Occipital lobe (tissue), 2 donors: Measurements from ENCODE around the gene TCEAL1. TPM values are rescaled to one million over a fixed set of nuclear protein-coding genes. Genes with fewer than 3 reads are reported as not detected.
"Not testable (repeated sequence)": the region's sequence is repeated elsewhere in the genome, so short reads cannot be mapped to it uniquely, and the experiment has no call there.

Source experiments
- DNase-seq: peaks from one replicate; lab custom pipeline; 2025; lab: John Stamatoyannopoulos, UW
- total RNA-seq: library from RNA; depleted of rRNA; stranded (reverse); fragments of >200 nt; gene quantifications from one replicate; pipeline ENCODE4 v1.2.3, GENCODE V29; 2014

TCEAL1 gene
- total RNA-seq, 1 donor from 2014 or later: 57.2 TPM

DNA sequence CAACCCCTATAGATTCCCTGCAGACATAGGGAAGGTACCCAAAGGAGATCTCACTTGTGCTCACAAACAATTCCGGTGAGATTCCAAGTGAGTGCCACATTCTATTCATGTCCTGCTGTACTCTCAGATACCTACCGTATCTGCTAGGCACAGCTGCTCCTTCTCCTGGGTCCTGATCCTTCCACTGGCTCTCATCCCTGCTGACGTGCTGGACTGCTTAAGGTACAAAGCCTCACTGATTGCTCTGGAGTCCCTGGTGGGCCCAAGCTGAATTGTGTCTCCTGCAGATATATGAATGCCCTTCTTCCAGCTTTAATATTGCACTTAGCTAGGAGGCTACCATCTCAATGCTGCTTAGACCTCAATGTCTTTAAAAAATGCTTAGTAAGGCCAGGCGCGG lies 2.4 kb downstream of the TCEAL1 start:
- no peak for DNase-seq

DNA sequence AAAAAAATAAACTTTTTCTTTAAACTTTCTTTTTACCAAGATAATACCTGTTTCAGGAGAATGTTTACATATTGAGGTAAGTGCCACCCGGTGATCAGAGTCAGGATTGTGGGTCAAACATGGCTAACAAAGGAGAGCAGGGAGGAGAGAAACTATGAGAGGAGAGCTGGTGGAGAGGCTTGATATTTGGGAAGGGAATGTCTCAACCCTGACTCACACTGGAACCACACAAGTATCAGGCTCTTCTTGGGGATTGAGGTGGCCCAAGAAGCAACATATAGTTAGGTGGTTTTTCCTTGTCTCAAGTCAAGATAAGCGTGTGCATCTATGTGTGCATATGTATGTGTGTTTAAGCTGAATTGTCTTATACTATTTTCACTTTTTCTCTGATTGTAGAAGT lies 6.7 kb downstream of the TCEAL1 start:
- DNase-seq: no peak

DNA sequence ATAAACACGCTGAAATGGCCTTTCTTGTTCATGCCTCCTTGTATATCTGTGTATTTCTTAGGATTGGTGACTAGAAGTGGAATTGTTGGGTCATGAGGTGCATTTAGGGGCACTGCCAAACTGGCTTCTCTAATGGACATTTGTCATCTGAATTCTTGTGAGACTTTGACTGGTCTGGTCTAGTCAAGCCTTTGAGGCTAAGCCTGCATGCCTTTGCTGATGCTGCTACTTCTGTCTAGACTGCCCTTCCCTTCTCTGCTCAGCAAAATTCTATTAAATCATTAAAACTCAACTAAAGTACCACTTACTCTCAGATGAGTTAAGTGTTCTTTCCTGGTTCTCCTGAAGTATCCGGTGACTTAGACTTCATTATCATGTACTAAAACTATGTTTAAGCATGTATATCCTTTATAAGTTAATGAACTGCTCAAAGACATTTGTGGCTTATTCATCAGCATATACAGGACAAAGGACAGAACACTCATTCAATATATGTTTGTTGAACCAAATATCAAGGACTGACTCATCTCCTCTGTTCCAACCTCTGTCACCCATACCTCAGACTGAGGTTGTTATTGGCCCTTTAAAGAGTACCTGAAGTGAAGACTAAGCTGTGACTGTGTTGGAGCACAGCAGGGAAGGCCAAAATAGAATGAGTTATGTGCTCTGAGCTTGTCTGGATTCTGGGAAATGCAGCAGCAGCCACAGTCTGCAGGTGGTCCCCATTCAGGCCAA lies 9.0 kb downstream of the TCEAL1 start:
- no peak for DNase-seq

DNA sequence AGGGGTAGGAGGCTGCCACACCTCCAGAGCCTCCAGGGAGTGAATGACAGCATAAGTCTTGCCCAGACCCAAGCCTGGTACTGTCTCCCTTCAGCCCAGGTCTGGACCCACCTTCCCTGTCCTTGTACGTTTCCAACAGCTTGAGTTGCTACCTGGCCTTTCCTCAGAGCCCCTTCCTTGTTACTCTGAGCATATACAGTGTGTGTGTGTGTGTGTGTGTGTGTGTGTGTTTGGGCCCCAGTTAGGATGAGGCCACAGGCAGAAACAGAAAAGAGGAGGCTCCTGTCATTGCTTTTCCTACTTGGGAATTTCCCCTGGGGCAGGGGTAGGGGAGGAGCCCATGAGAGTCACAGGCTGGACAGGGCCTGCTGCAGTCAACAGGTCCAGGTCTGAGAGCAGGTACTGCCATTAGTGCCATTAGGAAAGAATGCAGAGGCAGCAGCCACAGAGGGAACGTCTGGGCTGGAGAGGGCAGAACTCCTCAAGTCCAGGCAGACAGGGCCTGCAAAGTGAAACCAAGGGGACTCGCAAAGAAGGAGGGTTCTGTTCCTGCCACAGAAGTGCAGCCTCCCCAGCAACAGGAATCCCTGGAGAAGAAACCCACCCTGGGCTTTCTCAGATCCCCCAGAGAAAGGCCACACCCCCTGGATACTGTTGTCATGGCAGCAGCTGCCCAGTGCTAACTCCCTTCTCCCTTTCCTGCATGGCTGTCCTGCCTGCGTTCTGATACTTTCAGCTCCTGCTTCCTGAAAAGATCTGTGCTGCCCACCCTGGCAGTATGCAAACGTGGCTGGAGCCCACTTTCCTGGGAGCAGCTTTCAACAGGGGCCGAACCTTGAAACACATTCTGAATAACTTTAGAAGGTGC lies 9.9 kb downstream of the TCEAL1 start:
- DNase-seq: peak; percentile 6

DNA sequence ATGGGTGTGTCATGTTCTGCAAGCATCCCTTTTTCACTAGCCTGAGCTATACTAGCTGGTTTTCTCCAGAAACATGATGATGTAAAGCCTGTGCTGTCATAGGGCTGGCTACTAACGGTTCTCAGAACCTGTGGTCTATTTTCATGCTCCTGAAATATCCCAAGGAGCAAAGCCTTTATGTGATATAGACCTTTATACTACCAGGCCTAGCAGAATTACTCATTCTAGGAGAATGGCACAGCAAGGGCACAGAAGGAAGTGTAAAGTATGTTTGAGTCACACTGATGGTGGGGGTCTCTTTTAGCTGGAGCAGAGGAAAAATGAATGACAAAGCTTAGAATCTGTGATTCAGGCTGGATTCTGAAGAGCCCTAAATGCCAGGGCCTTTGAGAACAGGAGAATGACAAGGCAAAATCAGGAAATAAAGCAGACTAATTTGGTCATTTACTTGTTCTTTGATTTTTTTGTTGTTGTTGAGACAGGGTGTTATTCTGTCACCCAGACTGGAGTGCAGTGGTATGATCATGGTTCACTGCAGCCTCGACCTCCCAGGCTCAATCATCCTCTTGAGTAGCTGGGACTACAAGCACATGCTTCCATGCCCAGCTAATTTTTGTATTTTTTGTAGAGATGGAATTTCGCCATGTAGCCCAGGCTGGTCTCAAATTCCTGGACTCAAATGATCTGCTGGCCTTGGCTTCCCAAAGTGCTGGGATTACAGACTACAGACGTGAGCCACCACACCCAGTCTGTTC lies 11.8 kb downstream of the TCEAL1 start:
- no peak for DNase-seq

DNA sequence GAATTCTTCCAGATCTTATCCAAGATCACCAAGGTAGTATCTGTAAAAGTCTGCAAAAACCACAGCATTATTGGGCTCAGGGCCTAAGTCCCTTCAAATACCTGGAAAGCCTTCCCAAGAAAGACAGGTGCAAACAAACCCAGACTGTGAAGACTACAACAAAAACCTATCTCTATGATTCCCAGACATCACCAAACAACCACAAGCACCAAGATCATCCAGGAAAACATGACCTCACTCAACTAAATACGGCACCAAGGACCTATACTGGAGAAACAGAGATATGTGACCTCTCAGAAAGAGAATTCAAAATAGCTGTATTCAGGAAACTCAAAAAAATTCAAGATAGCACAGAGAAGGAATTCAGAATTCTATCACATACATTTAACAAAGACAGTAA lies 15.3 kb downstream of the TCEAL1 start:
- no peak for DNase-seq

DNA sequence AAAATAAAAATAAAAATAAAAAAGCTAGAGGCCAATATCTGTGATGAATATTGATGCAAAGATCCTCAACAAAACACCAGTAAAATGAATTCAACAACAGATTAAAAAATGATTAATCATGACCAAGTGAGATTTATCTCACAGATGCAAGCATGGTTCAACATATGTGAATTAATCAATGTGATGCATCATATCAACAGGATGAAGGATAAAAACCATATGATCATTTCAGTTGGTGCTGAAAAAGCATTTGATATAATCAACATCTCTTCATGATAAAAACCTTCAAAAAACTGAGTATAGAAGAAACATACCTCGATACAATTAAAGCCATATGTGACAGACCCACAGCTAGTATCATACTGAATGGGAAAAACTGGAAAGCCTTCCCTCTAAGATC lies 18.9 kb downstream of the TCEAL1 start:
- no peak for DNase-seq

DNA sequence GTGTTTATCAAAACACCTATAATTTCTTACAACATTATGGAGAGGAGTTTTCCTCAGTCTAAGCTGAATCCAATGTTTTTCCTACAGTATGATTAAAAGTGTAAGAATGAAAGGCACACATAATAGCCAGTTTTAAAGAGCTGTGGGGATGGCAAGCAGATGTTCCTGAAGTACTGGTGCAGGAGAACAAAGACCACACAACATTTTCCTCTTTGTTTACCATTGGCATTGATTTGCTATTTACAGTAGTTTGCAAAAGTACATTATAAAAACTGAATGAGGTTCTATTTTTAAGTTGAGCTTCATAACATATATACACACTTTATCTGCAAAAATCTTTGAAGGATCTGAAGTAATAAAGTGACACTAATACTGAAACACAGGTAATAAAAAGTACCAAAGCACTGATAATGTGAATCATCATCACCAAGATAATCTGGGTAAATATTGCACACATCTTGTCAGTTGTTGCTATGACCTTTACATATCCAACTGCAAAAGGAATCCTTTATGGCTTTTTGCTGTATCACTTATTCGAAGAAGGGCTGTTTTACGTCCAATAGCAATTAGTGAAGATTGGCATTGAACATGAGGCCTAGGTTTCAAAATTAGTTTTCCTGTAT lies 22.5 kb downstream of the TCEAL1 start:
- DNase-seq: no peak

DNA sequence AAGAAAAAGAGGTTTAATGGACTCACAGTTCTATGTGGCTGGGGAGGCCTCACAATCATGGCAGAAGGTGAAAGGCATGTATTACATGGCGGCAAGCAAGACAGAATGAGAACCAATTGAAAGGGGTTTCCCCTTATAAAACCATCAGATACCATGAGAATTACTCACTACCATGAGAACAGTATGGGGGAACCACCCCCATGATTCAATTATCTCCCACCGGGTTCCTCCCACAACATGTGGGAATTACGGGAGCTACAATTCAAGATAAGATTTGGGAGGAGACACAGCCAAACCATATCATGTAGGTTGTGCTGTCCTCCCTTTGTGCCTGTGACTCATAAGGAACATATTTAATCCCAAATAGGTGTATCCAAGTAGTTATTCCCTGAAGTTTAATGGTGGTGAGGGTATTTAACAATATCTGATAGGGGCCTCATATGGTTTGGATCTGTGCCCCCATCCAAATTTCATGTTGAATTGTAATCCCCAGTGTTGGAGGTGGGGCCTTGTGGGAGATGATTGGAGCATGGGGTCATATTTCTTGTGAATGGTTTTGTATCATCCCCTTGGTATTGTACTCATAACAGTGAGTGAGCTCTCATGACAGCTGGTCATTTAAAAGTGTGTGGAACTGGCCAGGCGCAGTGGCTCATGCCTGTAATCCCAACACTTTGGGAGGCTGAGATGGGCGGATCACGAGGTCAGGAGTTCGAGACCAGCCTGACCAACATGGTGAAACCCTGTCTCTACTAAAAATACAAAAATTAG lies 26.6 kb downstream of the TCEAL1 start:
- DNase-seq: not testable (repeated sequence)

DNA sequence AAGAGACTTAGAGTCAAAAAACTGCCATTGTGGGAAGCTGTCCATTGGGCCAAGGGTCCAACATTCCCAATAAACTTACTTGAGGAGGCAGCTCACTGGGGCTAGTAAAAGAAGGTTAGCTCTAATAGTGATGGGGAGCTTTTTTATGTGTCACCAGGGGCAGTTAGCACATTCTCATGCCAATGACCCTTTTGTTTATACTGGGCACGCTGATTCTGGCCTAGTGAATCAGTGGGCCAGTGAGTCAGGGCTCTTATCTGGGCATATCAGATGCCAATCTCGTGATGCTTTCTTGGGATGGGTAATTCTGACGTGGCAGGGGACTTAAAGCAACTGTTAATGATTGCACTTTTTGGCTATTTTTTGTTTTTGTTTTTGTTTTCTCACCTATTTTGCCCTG lies 27.8 kb downstream of the TCEAL1 start:
- DNase-seq: no peak

DNA sequence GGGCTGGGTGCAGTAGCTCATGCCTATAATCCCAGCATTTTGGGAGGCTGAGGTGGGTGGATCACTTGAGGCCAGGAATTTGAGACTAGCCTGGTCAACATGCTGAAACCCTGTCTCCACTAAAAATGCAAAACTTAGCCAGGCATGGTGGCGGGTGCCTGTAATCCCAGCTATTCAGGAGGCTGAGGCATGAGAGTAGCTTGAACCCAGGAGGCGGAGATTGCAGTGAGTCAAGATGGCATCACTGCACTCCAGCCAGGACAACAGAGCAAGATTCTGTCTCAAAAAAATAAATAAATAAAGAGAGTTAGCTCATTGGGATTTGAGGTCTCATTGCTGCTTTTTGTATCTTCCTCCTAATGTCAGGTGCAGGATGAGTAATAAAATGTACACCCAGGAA lies 28.3 kb downstream of the TCEAL1 start:
- not testable (repeated sequence) for DNase-seq

DNA sequence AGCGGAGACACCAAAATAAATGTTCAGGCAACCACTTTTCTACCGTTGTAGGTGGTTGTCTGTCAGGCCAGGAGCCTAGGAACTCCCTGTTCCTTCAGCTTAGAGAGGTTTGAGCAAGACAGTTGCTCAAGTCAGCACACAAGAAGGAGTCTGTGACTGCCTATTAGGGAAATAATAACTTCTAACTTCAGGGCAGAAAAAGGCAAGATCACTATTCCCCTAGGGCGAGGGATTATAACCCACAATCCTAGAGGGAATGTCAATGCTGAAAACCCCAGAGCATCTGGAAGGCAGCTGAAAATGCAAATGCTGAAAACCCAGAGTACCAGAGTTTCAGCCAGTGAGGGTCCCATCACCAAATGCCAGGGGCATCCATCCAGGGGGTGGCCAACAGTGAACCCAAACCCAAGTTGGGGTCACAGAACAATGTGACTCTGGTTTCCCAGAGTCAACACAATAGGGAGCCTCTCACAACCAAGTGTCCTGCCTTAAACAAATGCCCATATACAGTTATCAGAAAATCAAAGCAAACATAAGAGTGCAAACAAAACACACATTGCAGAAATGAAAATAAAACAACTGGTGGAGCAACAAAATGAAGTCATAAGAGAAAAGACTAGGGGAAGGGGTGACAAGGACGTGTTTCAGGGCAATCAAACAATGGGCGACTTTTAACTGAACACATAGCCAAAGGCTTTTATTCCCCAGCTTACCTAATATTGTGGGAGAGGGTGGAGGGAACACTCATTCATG lies 30.1 kb downstream of the TCEAL1 start:
- no peak for DNase-seq

DNA sequence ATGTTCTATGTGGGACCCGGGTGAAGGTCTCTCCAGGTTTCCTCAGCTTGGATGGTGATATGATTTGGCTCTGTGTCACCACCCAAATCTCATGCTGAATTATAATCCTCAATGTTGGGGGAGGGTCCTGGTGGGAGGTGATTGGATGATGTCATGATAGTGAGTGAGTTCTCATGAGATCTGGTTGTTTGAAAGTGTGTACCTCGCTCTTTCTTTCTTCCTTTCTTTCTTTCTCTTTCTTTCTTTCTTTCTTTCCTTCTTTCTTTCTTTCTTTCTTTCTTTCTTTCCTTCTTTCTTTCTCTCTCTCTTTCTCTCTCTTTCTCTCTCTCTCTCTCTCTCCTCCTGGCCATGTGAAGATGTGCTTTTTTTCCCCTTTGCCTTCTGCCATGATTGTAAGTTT lies 30.7 kb downstream of the TCEAL1 start:
- not testable (repeated sequence) for DNase-seq

DNA sequence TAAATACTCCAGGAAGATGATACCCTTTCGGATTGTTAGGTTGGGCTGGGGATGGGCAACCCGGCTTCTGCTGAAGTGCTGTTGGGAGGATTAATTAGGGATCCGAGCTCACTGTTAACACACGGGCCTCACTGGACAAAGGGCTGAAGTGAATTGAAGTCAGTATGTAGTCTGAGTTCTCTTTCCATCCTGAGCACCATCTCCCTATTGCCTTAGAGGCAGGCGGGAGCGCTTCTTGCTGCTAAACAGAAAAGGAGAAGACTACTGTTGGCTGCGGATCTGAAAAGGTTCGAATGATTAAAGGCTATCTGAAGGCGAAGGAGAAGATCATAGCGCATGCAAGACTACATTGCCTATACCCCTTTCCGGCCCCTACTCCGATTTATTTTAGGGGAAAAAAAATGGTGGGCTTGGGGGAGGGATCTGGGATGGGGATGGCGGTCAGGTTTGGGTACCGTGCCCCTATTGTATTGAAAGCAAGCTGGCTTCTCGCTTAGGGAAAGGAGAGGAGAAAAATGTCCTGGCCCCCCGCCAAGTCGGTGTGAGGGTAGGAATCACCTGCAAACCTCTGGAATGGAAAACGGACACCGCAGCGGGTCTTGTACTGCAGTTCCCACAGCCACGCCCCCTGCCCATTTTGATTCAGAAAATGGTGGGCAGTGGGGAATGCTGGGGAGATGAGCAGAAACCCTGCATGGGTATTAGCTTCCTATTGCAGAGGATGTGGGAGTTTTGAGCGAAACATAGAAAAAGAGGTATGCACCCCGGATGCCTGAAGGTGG lies 35.4 kb downstream of the TCEAL1 start:
- DNase-seq: no peak

DNA sequence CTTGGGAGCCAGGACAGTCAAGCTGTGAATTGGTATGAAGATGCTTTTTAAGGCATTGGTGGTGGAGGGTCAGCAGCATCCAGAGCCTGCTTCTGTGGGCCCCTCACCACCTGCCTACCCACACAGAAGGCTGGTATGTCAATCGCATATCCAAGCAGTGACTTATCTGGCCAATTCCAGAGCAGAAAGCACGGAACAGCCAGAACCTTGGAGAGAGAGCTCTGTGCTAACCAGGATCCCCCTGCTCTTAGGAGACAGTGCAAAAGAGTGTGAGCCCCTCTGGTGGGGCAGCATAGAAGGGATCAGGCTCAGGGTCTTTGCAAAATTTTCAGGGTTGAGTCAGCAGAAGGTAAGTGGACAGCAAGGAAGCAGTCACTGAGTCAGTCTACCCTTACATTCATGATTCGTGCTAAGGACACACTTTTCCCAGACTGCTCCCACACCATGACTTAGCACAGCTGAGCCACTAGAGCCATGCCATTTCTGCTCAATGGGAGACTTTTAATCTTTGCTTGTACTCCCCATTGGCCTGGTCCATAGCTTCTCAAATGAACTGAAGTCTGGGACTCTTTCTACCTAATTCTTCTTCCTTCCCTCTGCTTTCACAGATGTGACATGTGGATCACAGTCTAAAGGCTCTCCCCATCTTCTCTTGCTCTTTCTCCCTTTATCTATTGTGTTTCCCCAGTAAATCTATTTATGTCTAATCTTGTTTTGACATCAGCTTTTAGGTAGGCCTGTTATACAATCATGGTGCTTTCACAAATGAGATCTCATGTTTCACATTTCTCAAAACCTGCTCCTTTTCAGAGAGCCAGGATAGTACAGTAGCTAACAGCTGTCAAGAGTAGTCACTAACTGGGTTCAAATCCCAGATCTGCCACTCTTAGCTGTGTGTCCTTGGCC lies 37.7 kb downstream of the TCEAL1 start:
- DNase-seq: no peak

DNA sequence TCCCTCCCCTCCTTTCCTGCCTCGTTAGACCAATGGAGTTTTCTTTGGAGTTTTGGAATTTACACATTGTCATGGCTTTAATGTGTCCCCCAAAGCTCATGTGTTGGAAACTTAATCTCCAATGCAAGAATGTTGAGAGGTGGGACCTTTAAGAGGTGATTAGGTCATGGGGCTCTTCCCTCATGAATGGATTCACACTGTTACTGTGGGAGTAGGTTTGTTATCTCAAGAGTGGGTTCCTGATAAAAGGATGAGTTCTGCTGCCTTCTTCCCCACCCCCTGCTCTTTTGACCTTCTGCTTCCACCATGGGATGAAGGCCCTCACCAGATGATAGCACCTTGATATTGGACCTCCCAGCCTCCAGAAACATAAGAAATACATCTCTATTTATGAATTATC lies 41.0 kb downstream of the TCEAL1 start:
- DNase-seq: no peak

DNA sequence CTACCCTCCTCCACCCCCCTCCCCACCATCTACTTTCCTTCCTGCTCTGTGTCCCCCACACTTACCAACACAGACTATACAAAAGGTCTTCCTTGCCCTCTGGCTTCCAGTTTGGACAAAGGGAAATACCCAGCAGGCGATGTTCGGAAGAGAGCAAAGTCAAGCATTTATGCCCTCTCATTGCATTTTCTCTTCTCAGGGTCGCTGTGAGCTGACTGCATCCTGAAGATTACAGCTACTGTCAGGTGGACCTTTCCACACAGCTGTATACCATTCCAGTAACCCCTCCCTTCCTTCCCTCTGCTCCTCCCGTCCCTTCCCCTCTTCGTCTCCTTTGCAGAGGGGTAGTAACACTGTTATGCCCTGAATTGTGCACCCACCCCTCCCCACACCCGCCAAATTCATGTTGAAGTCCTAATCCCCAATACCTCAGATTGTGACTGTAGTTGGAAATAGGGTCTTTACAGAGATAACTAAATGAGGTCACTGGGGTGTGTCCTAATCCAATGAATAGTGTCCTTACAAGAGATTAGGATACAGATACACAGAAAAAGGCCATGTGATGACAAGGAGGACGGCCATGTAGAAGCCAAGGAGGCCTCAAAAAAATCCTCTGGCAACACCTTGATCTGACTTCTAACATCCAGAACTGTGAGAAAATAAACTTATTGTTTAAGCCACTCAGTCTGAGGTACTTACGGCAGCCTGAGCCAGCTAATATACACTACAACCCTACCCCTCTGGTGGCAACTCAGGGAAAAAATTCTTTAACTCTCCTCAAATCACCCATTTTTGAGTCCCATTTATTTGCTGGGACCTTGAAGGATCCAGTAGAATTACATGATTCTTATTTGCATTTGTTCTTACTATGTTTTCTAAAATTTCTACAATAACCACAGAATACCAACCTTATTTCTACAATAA lies 46.0 kb downstream of the TCEAL1 start:
- DNase-seq: no peak
